Urinary bladder (tissue), 2 donors: ENCODE results near the gene ZBTB42. TPM values are rescaled to one million over a fixed set of nuclear protein-coding genes. Genes with fewer than 3 reads are reported as not detected.

Experiments
- polyA plus RNA-seq: library from polyadenylated mRNA; stranded (reverse); fragments of 200-250 nt; gene quantifications from one replicate; pipeline ENCODE4 v1.2.3, GENCODE V29; 2013
- total RNA-seq: library from RNA; depleted of rRNA; stranded (reverse); fragments of >200 nt; gene quantifications from one replicate; pipeline ENCODE4 v1.2.3, GENCODE V29; 2014
- donor health status: healthy.

ZBTB42 gene
- total and polyA plus RNA-seq, 2 donors, result 3.5 to 6.3 TPM

Other genes with a start within 250 kb of the ZBTB42 start
- 0.42 TPM for gene C14orf180, start 221.3 kb upstream of the ZBTB42 start, total RNA-seq
- gene C14orf180, start 221.3 kb upstream of the ZBTB42 start, polyA plus RNA-seq, result 1.2 TPM
- gene TMEM179, start 196.3 kb upstream of the ZBTB42 start, total RNA-seq, result 1.9 TPM
- gene TMEM179, start 196.3 kb upstream of the ZBTB42 start, polyA plus RNA-seq, result 3.0 TPM
- gene INF2, start 111.5 kb upstream of the ZBTB42 start, total RNA-seq, result 20.6 TPM
- gene INF2, start 111.5 kb upstream of the ZBTB42 start, polyA plus RNA-seq, result 54.2 TPM
- gene ADSS1, start 76.9 kb upstream of the ZBTB42 start, total RNA-seq, result 5.4 TPM
- gene ADSS1, start 76.9 kb upstream of the ZBTB42 start, polyA plus RNA-seq, result 8.4 TPM
- gene SIVA1, start 48.0 kb upstream of the ZBTB42 start, total RNA-seq, result 39.9 TPM
- 280 TPM for gene SIVA1, start 48.0 kb upstream of the ZBTB42 start, polyA plus RNA-seq
- 70.3 TPM for gene AKT1, start 5.4 kb upstream of the ZBTB42 start, total RNA-seq
- 162 TPM for gene AKT1, start 5.4 kb upstream of the ZBTB42 start, polyA plus RNA-seq
- 4.9 TPM for gene CEP170B, start 64.2 kb downstream of the ZBTB42 start, total RNA-seq
- gene CEP170B, start 64.2 kb downstream of the ZBTB42 start, polyA plus RNA-seq, result 19.2 TPM
- 6.8 TPM for gene PLD4, start 123.8 kb downstream of the ZBTB42 start, total RNA-seq
- 0.42 TPM for gene PLD4, start 123.8 kb downstream of the ZBTB42 start, polyA plus RNA-seq
- 14.5 TPM for gene AHNAK2, start 177.3 kb downstream of the ZBTB42 start, total RNA-seq
- 43.2 TPM for gene AHNAK2, start 177.3 kb downstream of the ZBTB42 start, polyA plus RNA-seq
- 4.7 TPM for gene CLBA1, start 184.7 kb downstream of the ZBTB42 start, total RNA-seq
- 10.1 TPM for gene CLBA1, start 184.7 kb downstream of the ZBTB42 start, polyA plus RNA-seq
- 20.4 TPM for gene CDCA4, start 220.0 kb downstream of the ZBTB42 start, total RNA-seq
- gene CDCA4, start 220.0 kb downstream of the ZBTB42 start, polyA plus RNA-seq, result 9.4 TPM